ENCODE measurements around the gene DTWD1. TPM values are rescaled to one million over a fixed set of nuclear protein-coding genes. Genes with fewer than 3 reads are reported as not detected.

DTWD1 gene
- total RNA-seq, 2 donors from 2014 or later: 12.5 to 22.1 TPM

DNA sequence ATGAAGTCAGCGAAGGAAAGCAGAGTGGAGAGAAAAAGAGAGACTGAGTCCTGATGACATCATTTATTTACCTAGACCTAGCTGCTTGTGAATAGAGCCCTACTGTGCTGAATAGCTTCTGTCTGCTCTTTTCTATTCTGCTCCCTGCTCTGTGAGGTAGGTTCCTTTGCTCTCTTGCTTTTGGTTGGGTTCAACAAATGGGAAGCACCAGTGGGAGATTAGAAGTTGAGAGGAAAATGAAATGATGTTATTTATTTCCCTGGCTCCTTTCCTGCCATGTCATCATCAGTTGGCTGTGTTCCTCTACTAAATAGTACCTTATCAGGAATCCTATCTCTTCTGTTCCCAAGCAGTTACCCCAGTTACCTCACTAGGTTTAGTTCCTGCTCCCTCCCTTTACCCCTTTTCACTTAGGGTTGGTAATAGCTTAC, 23.5 kb downstream of the DTWD1 start:
- H3K27me3 ChIP-seq: no peaks in the 10 kb centered on the region
- intact Hi-C loops (cut with DNase I): no loop called here
- 88 to 95% methylated on average over 1 of the region's 1 CpG for WGBS, 2 donors
- ATAC-seq: peak; percentile 48
- H3K36me3 ChIP-seq (replicated peaks in 1 of 2; ENCODE audit: insufficient read depth in 1 of 2, low read depth in 2 of 2): no peaks in the 10 kb centered on the region
- no peak overlapping the region for H3K27ac ChIP-seq
- H3K9me3 ChIP-seq: no peaks in the 10 kb centered on the region
- TF ChIP-seq POLR2A (IDR thresholded peaks at IDR 0.05): no peak
- TF ChIP-seq, protein P1, sequence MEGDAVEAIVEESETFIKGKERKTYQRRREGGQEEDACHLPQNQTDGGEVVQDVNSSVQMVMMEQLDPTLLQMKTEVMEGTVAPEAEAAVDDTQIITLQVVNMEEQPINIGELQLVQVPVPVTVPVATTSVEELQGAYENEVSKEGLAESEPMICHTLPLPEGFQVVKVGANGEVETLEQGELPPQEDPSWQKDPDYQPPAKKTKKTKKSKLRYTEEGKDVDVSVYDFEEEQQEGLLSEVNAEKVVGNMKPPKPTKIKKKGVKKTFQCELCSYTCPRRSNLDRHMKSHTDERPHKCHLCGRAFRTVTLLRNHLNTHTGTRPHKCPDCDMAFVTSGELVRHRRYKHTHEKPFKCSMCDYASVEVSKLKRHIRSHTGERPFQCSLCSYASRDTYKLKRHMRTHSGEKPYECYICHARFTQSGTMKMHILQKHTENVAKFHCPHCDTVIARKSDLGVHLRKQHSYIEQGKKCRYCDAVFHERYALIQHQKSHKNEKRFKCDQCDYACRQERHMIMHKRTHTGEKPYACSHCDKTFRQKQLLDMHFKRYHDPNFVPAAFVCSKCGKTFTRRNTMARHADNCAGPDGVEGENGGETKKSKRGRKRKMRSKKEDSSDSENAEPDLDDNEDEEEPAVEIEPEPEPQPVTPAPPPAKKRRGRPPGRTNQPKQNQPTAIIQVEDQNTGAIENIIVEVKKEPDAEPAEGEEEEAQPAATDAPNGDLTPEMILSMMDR (IDR thresholded peaks at IDR 0.05): no peak
- H3K4me1 ChIP-seq: peaks cover 19% of the 10 kb centered on the region
- H3K4me3 ChIP-seq: no peak overlapping the region
- DNase-seq: no peak

DNA sequence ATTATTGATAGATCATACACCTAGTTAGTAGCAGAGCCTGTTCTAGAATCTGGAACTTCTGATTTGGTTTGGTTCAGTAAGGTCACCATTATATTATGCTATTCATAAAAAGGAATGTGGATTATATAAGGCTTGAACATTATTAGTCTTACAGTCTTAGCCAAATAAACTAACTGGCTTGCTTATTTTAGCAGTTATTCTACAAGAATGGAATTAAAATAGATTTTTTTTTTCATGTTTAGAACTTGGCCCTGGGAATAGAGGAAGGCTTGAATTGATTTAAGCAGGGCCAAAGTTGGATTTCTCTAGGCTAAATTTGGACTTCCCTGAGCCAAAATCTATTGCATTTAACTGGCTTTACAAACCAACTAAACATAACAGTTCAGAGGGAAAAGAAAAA, 24.4 kb downstream of the DTWD1 start:
- intact Hi-C loops (cut with DNase I): no loop called here
- H3K36me3 ChIP-seq (replicated peaks in 1 of 2; ENCODE audit: insufficient read depth in 1 of 2, low read depth in 2 of 2): no peaks in the 10 kb centered on the region
- no peak overlapping the region for H3K27ac ChIP-seq
- no peak overlapping the region for H3K4me3 ChIP-seq
- H3K9me3 ChIP-seq: no peaks in the 10 kb centered on the region
- TF ChIP-seq, protein P1 (IDR thresholded peaks at IDR 0.05): no peak
- TF ChIP-seq POLR2A (IDR thresholded peaks at IDR 0.05): no peak
- DNase-seq: no peak
- no peak for ATAC-seq
- peaks cover 19% of the 10 kb centered on the region for H3K4me1 ChIP-seq
- no peaks in the 10 kb centered on the region for H3K27me3 ChIP-seq

DNA sequence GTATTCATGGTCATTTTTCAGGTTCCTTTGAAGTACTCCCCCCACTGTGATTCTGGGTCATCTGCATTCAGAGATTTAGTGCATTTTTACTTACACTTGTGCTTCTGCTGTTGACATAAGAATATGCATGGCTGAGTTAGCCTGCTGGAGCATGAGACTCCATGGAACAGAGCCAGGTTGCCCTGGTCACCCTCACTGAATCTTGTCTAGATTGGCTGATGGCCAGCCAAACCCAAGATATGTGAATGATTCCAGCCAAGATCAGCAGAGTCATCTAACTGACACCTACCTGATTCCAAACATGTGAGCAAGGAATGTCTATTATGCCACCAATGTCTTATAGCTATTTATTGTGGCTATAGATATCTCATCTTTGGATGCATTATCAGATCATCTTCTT, 25.1 kb downstream of the DTWD1 start:
- DNase-seq: peak; percentile 30 to 46 (median 30)
- no peak for ATAC-seq
- Histone ChIP-seq H3K4me3 (no peak overlapping the region), H3K9me3 (no peaks in the 10 kb centered on the region), H3K27me3 (no peaks in the 10 kb centered on the region), H3K4me1 (peaks cover 19% of the 10 kb centered on the region), H3K27ac (no peak overlapping the region), H3K36me3 (replicated peaks in 1 of 2; ENCODE audit: insufficient read depth in 1 of 2, low read depth in 2 of 2) (no peaks in the 10 kb centered on the region)
- intact Hi-C loops (cut with DNase I): no loop called here
- TF ChIP-seq POLR2A (IDR thresholded peaks at IDR 0.05): no peak
- TF ChIP-seq, protein P1 (IDR thresholded peaks at IDR 0.05): no peak

DNA sequence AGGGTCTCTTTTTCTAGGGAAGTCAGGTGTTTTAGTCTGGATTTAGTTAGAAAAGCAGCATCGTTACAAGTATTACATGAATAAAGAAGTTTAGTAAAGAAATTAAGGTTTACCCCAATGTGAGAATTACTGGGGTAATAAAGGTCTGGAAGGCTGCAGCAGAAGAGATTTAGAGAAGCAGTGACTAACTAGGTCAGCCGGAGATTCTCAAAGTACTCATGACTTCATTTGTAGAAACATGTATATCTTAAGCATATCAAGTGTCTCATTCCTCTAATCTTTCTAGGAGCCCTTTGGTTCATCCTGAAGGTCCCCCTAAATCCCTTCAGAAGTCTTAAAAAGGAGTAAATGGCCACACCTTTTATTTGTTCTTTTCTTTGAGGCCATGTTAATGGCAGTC, 26.0 kb downstream of the DTWD1 start:
- no peaks in the 10 kb centered on the region for H3K9me3 ChIP-seq
- peaks cover 19% of the 10 kb centered on the region for H3K4me1 ChIP-seq
- no peak overlapping the region for H3K4me3 ChIP-seq
- WGBS, 2 donors: 95 to 96% methylated on average over 2 of the region's 2 CpGs
- intact Hi-C loops (cut with DNase I): no loop called here
- H3K36me3 ChIP-seq (replicated peaks in 1 of 2; ENCODE audit: insufficient read depth in 1 of 2, low read depth in 2 of 2): no peaks in the 10 kb centered on the region
- no peak overlapping the region for H3K27ac ChIP-seq
- no peak for ATAC-seq
- no peak for DNase-seq
- H3K27me3 ChIP-seq: no peaks in the 10 kb centered on the region
- TF ChIP-seq POLR2A (IDR thresholded peaks at IDR 0.05): no peak
- TF ChIP-seq, protein P1 (IDR thresholded peaks at IDR 0.05): no peak

DNA sequence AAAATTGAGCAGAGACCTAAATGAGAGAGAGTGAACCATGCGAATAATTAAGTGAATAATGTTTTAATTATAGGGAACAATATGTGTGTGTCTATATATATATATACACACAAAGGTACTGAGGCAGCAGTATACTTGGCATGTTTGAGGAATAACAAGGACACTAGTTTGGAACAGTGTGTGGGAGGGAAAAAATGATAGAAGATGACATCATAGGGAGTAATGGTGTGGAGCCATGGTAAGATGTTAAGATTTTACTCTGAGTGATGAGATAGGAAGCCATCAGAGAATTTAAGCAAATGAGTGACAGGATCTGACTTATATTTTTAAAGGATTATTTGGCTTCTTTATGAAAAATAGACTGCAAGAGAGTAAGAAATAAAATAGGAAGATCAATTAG, 29.1 kb downstream of the DTWD1 start:
- WGBS, 2 donors: 95 to 96% methylated on average over 1 of the region's 1 CpG
- Histone ChIP-seq H3K27me3 (no peaks in the 10 kb centered on the region), H3K4me1 (peaks cover 10% of the 10 kb centered on the region), H3K9me3 (peaks cover 0 to 14% (median 0%) of the 10 kb centered on the region in 3 donors), H3K36me3 (replicated peaks in 1 of 2; ENCODE audit: insufficient read depth in 1 of 2, low read depth in 2 of 2) (no peaks in the 10 kb centered on the region), H3K4me3 (no peak overlapping the region), H3K27ac (no peak overlapping the region)
- ATAC-seq (no peak), DNase-seq (no peak)
- intact Hi-C loops (cut with DNase I): no loop called here
- TF ChIP-seq, protein P1 (IDR thresholded peaks at IDR 0.05): no peak
- TF ChIP-seq POLR2A (IDR thresholded peaks at IDR 0.05): no peak
